Renal pelvis (tissue), 4 donors: ENCODE data around the gene WFS1. TPM values are rescaled to one million over a fixed set of nuclear protein-coding genes. Genes with fewer than 3 reads are reported as not detected.

Source experiments
- DNase-seq: peaks from one replicate; pipeline ENCODE4 v3.0.0-alpha.2; 2013
- polyA plus RNA-seq, 3 donors: library from polyadenylated mRNA; unstranded; fragments of 120-200 nt; gene quantifications; one replicate each; pipeline ENCODE4 v1.2.1, GENCODE V29; 2013; ENCODE audit not compliant: insufficient read length in 3 of 3

The WFS1 gene
- polyA plus RNA-seq, 3 donors, result 27.9 to 34.4 (median 30.2) TPM

- no peak for DNase-seq
These were observed 52.6 kb downstream of the WFS1 start for GRCh38 chr4:6322067-6322760.

GRCh38 chr4:6322761-6323566 lies 53.3 kb downstream of the WFS1 start:
- DNase-seq, result no peak

GRCh38 chr4:6324461-6324998 lies 54.9 kb downstream of the WFS1 start:
- DNase-seq, result no peak

GRCh38 chr4:6324999-6325787 lies 55.5 kb downstream of the WFS1 start:
- DNase-seq, result no peak

- no peak for DNase-seq
These were observed 56.2 kb downstream of the WFS1 start for GRCh38 chr4:6325788-6326290.

- DNase-seq, result no peak
These were observed 56.8 kb downstream of the WFS1 start for GRCh38 chr4:6326312-6327060.

- DNase-seq, result peak; percentile 61
These were observed 57.7 kb downstream of the WFS1 start for GRCh38 chr4:6327220-6327917.

- no peak for DNase-seq
These were observed 58.9 kb downstream of the WFS1 start for GRCh38 chr4:6328526-6328925.

GRCh38 chr4:6329478-6330383 lies 60.1 kb downstream of the WFS1 start:
- DNase-seq, result no peak

GRCh38 chr4:6330384-6330767 lies 60.7 kb downstream of the WFS1 start:
- no peak for DNase-seq

- DNase-seq, result no peak
These were observed 61.4 kb downstream of the WFS1 start for GRCh38 chr4:6331018-6331417.

- DNase-seq, result no peak
These were observed 61.8 kb downstream of the WFS1 start for GRCh38 chr4:6331468-6331867.

- DNase-seq, result no peak
These were observed 62.5 kb downstream of the WFS1 start for GRCh38 chr4:6332042-6332668.

GRCh38 chr4:6332669-6333050 lies 63.0 kb downstream of the WFS1 start:
- no peak for DNase-seq

GRCh38 chr4:6333301-6334202 lies 63.9 kb downstream of the WFS1 start:
- DNase-seq, result no peak

GRCh38 chr4:6334203-6334887 lies 64.7 kb downstream of the WFS1 start:
- no peak for DNase-seq

- no peak for DNase-seq
These were observed 65.5 kb downstream of the WFS1 start for GRCh38 chr4:6335040-6335590.
